CD4-positive, alpha-beta T cell treated with Interleukin-6 for 4 hours (primary cell): ENCODE data around the gene TRMT61A.

Experiments used
- DNase-seq: peaks from one replicate; pipeline ENCODE4 v3.0.0-alpha.2; 2020; ENCODE audit warnings: mixed read lengths

Gene TRMT61A

DNA sequence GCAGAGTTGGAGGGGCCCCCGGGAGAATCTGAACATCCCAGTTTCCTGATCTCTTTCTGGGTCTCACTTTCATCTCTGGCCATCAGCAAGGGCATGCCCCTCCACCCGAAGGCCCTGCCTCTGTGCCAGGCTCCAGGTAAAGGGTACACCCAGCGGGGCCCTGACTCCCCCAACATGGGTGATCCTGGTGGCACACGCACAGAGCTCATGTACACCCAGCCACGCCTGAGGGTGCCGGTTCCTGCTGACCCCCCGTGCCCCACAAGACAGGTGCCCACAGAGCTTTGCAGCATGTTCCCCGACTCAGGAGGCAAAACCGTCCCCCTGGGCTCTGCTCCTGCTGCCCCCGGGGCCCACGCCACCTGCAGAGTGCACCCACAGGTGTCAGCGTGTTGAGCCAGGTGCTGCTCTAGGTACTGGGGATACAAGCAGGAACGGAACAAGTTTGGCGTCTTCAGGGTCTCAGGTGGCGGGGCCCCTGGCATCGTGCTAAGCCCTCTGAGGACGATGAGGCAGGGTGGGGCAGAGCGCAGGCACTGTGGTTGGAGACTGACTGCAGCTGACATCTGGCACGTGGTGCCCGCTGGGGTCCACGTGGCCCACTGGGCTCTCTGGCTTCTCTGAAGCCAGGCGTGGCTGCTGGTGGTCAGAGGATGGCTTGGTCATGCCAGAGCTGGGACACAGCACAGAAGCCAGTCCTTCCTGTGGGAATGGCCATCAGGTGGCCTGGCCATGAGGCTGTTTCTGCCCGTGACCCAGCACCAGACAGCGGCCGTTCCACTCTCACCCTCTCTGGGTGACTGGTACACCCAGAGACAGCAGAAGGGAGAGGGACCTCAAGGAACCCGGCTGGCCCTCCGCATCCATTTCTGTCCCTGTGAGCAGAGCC is 19.7 kb downstream of the TRMT61A start:
- DNase-seq, result no peak

GRCh38 chr14:103549361-103550311 is 20.6 kb downstream of the TRMT61A start:
- DNase-seq, result no peak

- no peak for DNase-seq
These were observed 21.7 kb downstream of the TRMT61A start for GRCh38 chr14:103550451-103551337.

GRCh38 chr14:103551338-103551762 is 22.4 kb downstream of the TRMT61A start:
- no peak for DNase-seq

DNA sequence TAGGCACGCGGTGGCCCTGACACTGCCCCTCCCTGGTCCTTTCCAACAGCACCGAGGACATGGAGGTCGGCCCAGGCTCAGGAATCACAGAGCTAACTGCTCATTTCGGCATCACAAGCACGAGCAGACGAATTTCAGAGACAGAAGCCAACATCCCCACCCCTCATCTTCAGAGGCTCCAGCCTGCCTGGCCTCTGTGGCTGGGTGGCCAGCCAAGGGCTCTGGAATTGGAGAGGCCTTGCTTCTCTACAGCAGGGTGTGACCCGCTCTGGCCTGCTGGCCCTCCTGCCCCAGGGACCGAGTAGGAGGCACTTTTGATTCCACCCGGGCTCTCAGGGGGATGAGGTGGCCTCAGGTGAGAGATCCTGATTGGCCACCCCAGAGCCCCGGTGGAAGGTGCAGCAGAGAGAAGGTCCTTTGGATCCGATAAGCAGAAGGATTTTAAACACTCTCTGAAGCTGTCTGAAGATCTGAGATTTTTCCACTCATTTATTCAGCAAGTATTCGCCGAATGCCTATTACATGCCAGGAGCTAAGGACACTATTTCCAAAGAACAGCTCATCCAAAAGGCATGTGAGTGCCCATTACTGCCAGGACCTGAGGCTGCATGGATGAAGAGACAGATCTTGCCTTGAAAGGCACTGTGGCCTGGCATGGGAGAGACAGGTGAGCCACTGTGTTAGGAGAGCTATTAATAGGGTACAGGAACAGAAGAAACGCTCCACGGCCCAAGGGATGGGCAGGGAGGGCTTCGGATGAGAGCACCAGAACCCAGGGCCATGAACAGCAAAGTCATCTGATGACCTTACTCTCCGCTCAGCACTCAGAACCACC is 23.2 kb downstream of the TRMT61A start:
- no peak for DNase-seq

- no peak for DNase-seq
These were observed 23.8 kb downstream of the TRMT61A start for GRCh38 chr14:103552846-103553210.

- no peak for DNase-seq
These were observed 26.8 kb downstream of the TRMT61A start for GRCh38 chr14:103555559-103556337.

DNA sequence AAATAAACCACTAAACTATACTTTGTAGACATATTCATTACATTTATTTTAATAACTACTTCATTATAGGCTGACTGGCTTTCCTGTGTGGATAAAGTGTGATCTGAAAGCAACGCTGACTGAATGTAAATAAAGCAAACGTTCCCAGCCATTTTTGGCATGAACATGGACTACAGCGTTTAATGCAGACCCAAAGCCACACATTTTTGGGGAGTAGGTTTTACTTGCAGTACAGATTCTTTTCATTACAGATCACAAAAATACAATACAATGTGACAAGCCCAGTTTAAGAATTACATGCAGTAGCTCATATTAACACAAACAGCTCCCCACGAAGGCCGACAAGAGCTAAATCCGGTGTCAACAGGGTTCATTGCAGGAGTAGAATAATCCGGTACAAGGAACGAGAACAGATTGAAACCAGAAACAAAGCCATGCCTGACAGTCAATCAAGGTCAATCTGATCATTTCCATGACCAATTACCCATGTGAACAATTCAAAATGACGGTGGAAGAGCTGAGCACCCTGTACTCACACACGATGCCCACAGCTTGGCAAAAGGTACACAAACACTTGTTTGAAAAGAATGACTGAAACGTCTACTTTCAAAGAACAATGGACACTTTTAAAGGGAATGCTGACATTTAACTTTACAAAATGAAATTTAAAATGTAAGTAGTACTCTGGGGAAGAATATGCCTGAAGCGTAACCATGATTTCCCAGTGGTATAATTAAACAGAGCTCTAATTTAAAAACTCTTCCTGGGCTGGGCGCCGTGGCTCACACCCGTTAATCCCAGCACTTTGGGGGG is 28.2 kb downstream of the TRMT61A start:
- no peak for DNase-seq

GRCh38 chr14:103558071-103558882 is 29.3 kb downstream of the TRMT61A start:
- no peak for DNase-seq

GRCh38 chr14:103559766-103560165 is 30.8 kb downstream of the TRMT61A start:
- no peak for DNase-seq

DNA sequence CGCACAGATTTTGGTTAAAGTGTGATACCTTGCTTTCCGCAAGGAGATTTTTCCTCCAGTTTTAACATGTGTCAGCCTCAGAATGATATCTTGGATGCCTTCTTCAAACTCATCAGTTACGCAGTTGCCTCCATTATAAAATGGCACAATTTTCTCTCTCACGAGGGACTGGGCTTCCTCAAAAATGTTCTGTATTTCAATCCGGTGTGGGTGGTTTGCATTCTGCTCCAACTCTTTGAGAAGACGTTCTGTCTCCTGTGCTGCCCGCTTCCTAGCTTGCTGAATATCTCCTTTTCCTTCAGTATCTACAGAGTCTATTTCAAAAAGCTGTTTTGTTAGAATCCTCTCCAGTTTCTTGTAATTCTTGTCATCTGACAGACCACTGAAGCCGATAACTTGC is 31.7 kb downstream of the TRMT61A start:
- DNase-seq, result no peak

DNA sequence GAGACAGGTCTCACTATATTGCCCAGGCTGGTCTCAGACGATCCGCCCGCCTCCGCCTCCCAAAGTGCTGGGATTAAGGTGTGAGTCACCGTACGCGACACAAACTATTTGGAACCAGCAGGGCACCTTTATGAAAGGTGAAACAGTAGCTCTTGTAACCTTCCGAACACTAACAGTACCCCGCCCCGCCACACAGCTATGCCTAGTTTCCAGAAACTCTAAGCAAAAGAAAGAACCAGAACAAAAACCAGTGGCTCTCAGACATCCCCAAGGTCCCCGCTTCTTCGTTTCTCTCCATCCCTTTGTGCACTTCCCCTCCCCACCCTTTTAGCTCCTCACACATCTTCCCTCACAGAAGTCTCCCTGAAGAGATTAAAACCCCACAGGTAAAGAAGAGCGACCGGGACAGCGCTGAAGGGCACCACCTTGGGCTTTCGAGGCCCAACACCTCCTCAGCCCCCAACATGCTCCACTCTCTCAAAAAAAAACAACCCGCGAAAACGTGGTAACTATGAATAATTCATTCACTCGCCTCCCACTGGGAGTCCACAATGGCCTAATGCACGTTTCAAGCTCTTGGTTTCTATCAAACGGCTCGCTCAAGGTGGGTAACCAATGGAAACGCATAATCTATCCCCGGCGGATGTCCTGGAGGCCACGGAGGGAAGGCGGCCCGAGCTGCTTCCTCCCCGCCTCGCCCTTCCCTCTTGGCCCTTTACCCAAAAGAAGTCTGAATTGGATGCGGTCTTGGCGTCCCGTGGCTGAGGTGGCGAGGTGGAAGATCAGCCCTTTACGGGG is 32.6 kb downstream of the TRMT61A start:
- DNase-seq, result peak; percentile 30

- DNase-seq, result no peak
These were observed 33.1 kb downstream of the TRMT61A start for GRCh38 chr14:103562179-103562428.

DNA sequence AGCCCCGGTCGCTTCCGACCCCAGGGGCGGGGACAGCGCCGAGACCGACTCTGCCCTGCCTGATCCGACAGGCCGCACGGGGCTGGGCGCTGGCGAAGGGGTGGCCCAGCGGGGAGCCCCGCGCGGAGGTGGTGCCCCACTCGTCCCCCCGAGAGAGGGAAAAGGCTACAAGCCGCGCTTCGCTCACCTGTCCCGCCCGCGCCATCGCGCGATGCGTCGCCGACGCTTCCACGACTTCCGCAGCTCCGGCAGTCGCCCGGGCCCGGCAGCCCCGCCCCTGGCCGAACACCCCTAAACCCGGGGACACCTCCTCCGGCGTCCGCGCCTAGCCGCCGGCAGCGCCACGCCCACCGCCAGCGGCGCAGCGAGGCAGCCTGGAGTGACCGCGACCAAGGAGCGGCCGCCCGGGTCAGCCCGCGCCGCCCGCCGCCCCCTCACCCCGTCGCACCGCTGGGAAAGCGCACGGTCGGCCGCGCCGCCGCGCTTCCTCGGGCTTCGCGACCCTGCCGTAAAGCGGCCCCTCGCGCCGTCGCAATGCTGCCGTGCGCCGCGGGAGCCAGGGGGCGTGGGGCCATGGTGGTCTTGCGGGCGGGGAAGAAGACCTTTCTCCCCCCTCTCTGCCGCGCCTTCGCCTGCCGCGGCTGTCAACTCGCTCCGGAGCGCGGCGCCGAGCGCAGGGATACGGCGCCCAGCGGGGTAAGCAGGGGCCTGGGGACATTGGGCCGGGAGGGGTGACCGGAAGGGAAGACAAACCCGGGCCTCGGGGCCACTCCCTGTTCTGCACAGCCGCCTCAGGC is 33.6 kb downstream of the TRMT61A start, which contains the start of the genes BAG5 and COA8:
Gene BAG5 (minus strand): TSS at position 229 of the 797 bp plus-strand sequence. CDS start 1,493 bp downstream, outside the sequence.
Gene COA8 (plus strand): TSS at position 532 of the 797 bp plus-strand sequence. CDS start 42 bp downstream, at position 574.
- peak; percentile 86 for DNase-seq

GRCh38 chr14:103563226-103563620 is 34.2 kb downstream of the TRMT61A start:
- DNase-seq, result no peak

- no peak for DNase-seq
These were observed 35.0 kb downstream of the TRMT61A start for GRCh38 chr14:103563844-103564505.

- no peak for DNase-seq
These were observed 40.0 kb downstream of the TRMT61A start for GRCh38 chr14:103568952-103569351.
